GM18499 (cell line): ENCODE measurements around the gene JUND.

Source experiments
- ATAC-seq: cut with Tn5 transposase; IDR thresholded peaks from one replicate; pipeline ENCODE4 v1.9.1; 2021; ENCODE audit warnings: moderate number of reproducible peaks; ENCODE audit not compliant: insufficient read depth, unreplicated experiment

The JUND gene

GRCh38 chr19:18274219-18274780, 7.1 kb downstream of the JUND start, which contains the start of gene IQCN:
IQCN (minus strand) TSS chr19:18274452; CDS start chr19:18269478, 4,974 bp downstream.
- ATAC-seq = no peak

- ATAC-seq = no peak
Observed at GRCh38 chr19:18273561-18274218, 7.7 kb downstream of the JUND start.

GRCh38 chr19:18271433-18271841, 10.0 kb downstream of the JUND start:
- ATAC-seq = no peak

GRCh38 chr19:18270326-18270725, 11.1 kb downstream of the JUND start:
- ATAC-seq = no peak

GRCh38 chr19:18269070-18269723, 12.2 kb downstream of the JUND start:
- ATAC-seq = no peak

GRCh38 chr19:18266771-18267686, 14.4 kb downstream of the JUND start:
- ATAC-seq = no peak

GRCh38 chr19:18265582-18265981, 15.8 kb downstream of the JUND start:
- no peak for ATAC-seq

- no peak for ATAC-seq
Observed at GRCh38 chr19:18264971-18265540, 16.4 kb downstream of the JUND start.

- no peak for ATAC-seq
Observed at GRCh38 chr19:18264137-18264854, 17.1 kb downstream of the JUND start.

- ATAC-seq = no peak
Observed at GRCh38 chr19:18263324-18264136, 17.9 kb downstream of the JUND start.

GRCh38 chr19:18262917-18263316, 18.5 kb downstream of the JUND start:
- ATAC-seq = no peak

- ATAC-seq = no peak
Observed at GRCh38 chr19:18262144-18262543, 19.3 kb downstream of the JUND start.

GRCh38 chr19:18261474-18261873, 19.9 kb downstream of the JUND start:
- ATAC-seq = no peak

GRCh38 chr19:18259893-18260292, 21.5 kb downstream of the JUND start:
- ATAC-seq = no peak

GRCh38 chr19:18257503-18258470, 23.6 kb downstream of the JUND start:
- ATAC-seq = no peak

GRCh38 chr19:18254546-18255503, 26.6 kb downstream of the JUND start:
- ATAC-seq = no peak

- no peak for ATAC-seq
Observed at GRCh38 chr19:18253716-18254115, 27.7 kb downstream of the JUND start.
